ENCODE measurements around the gene SUSD6.

Gene SUSD6, protein sequence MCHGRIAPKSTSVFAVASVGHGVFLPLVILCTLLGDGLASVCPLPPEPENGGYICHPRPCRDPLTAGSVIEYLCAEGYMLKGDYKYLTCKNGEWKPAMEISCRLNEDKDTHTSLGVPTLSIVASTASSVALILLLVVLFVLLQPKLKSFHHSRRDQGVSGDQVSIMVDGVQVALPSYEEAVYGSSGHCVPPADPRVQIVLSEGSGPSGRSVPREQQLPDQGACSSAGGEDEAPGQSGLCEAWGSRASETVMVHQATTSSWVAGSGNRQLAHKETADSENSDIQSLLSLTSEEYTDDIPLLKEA

DNA sequence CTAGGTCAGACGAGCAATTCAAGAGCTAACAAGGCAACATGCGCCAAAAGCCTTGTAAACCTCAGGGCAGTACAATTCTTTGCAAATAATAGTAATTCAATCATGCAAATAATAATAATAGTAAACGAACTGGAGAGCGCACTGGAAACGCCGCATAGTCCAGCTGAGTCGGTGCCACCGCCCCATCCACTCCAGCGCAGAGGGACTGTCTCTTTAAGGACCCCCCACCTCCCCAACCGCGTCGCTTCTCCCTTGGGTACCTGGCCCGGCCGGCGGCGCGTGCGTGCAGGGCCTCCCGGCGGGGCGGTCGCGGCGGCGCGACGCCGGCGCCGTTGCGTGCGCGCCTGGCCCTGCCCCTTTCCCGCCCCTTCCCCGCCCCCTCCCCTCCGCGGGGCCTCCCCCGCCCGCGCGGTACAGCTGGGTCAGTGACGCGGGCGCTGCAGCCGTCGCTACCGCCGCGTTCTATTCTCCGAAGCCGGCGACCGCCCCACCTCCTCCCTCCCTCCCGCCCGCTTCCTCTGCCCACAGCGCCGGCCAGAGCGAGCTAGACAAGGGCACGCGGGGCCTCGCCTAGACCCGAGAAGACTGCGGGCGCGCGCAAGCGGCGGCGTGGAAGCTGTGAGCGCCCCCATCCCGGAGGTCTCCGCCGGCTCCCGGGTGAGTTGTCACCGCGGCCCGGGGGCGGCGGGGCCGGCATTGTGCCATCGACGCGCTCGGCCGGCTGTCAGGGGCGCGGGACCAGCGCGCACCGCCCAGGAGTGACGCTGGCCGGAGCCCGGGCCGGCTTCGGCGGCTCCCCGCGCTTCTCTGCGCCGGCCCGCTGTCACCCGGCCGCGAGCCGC, at the start of gene SUSD6:
SUSD6 (plus strand) TSS at position 425 of the 842 bp plus-strand sequence. CDS start 46,997 bp downstream, outside the sequence.
- DNase-seq (ENCODE audit: low read depth, low spot score), result peak; percentile 78

DNA sequence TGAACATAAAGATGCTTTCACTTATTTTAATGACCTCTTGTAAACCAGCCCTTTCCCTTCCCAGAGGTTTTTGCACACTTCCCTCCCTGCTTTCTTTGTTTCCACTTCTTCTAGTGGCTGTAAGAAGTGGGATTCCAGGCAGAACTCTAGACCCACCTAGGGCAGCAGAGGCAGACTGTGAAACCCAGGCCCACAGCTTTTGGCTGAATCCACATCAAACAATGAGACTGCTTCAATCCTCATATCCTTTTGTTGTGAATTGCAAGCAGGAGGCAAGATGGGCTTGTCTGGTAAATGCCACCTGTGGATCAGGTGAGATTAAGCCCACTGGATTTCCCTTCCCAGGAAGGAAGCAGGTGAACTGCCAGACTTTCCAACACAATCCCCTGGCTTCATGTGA, 49.5 kb upstream of the SUSD6 start:
- no peak for DNase-seq (ENCODE audit: low read depth, low spot score)

DNA sequence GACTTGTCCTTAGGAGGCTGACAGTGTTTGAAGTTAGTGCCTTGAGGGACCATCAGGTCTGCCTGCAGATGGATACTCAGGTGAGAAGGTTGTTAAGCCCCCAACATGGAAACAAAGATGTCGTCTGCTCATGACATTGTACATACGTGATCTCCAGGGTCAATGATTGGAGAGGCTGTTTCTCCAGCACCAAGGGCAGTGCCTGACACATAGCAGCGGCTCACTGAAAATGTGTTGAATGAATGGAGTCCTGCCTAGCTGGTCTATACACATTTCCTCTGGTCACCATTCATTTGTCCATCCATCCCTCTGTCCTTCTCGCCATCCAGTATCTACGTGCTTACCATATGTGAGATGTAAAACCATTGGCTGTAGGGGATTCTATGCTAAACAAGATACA, 43.8 kb upstream of the SUSD6 start:
- DNase-seq (ENCODE audit: low read depth, low spot score), result no peak

DNA sequence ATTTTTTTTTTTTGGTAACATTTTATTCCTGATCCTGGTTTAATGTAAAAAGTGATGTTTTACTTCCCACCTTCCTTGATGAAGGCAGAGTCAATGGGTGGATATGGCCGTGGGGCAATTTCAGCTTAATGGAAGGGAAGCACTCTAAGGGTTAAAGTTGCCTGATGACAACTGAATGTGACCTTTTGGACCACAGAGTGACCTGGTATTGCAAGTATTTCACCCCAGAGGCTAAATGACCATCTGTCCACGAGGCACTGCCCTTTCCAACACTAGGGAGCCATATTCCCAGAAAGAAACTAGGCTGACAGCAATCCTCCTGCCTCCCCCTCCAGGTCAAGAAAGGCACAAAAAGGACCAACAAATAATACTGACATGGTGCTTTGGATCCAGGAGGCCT, 41.5 kb upstream of the SUSD6 start:
- DNase-seq (ENCODE audit: low read depth, low spot score), result no peak

DNA sequence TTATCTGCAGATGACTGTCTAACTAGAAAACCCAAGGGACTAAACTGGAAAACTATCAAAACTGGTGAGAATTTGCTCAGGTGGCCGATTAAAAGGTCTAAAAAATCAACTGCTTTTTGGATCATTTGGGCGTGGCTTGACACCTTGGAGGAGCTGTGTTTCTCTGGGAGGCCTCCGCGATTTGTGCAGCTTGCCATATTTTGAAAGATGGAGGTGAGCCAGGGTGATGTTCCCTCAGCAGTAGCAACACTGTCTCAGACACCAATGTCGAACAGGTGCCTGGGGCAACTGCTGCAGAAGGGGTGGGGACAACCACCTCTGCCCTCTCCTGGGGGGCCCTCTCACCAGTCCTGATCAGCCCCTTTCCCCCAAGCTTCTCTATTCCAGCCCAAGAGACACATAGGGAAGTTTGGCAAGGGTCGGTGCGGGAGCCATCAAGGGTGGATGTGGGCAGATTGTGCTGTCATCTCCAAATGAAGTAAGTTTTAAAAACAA, 40.5 kb upstream of the SUSD6 start:
- no peak for DNase-seq (ENCODE audit: low read depth, low spot score)

DNA sequence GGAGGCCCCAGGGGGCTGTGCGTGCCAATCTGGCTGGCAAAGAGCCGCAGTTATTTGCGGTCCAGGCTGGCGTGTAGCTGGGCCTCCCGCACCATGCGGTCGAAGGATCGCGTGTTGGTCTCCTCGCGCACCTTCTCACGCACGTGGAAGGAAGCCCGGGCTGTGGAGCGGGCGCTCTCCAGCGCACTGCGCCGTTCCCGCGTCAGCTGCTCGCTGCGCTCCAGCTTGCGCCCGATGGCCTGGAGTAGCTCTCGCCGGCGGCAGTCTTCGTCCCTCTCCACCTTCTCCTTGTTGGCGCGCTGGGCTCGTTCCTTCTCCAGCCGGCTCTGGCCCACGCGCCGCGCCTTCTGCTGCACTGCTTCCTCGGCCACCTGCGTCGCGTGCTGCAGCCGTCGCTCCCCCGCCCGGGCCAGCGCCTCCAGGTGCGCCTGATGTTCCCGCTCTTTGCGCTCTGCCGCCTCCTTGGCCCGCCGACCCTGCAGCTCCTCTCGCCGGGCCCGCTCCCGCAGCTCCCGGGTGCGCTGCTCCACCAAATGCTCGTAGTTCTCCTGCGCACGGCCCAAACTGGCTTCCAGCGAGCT, 39.9 kb upstream of the SUSD6 start:
- DNase-seq (ENCODE audit: low read depth, low spot score), result no peak

DNA sequence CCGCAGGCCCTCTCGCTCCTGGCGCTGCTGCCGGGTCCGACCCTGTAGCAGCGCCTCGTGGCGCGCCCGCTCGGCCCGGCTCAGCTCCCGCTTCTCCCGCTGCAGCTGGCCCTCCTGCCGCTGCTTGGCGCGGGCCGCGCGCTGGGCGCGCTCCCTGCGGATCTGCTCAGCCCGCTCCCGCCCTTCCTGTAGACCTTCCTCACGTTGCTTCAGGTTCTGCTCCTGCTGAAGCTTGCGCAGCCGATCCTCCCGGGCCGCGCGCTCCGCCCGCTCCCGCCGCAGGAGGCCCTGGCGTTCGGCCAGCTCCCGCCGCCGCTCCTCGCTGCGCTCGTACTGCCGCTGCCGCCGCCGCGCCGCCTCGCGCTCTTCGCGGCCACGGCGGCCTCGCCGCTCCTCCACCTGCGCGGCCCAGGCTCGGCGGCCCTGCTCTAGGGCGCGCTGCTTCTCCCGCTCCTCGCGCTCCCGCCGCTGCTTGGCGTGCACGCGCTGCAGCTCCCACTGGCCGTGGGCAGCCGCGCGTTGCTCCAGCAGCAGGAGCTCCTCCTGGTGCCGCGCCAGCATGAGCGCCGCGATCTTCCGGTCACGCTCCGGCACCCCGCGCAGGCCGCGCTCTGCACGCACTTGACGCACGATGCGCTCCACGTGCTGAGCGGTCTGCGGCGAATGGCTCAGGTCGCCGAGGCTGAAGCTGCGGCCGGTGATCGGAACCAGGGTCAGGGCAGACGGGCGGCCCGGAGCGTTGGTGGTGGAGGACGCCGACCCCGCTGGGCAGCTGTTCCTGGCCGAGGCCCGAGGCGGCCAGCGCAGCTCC, 39.2 kb upstream of the SUSD6 start:
- no peak for DNase-seq (ENCODE audit: low read depth, low spot score)

DNA sequence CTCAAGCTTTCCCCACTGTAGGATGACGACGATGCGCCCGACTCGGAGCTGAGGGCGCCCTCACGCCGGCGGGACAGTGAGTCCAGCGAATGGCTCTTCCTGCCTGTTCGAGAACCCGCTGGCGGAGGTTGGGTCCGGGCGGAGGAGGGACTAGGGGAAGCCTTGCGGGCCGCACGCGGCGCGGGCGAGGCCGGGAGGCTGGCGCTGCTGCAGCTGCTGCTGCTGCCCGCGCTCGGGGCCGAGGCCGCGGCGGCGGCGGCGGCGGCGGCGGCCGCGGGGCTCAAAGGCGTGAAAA, 38.6 kb upstream of the SUSD6 start:
- no peak for DNase-seq (ENCODE audit: low read depth, low spot score)

DNA sequence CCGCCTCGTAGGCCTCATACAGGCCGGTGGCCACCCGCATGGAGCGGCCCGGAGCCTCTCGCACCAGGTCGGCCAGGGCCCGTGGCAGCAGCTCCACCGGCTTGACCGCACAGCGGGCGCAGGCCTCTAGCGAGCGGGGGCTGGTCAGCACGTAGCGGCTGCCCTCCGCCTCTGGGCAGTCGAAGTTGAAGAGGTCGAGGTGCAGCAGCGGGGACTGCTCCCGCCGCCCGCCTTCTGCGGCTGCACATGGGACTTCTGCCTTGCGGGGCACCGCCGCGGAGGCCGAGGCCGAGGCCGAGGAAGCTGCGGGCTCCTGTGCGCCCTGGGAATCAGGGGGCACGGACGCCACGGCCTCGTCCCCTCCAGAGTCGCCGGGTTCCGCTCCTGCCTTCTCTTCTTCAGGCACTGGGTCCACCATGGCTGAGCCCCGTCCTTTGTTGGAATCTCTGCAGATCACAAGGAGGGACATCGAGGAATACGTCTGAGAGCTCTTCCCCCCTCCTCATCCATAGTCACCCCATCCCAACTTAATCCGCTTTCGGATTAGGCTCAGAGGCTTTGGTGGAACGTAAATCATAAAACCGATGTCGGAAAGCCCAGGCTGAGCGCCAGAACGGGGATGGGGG, 38.1 kb upstream of the SUSD6 start:
- DNase-seq (ENCODE audit: low read depth, low spot score), result no peak

DNA sequence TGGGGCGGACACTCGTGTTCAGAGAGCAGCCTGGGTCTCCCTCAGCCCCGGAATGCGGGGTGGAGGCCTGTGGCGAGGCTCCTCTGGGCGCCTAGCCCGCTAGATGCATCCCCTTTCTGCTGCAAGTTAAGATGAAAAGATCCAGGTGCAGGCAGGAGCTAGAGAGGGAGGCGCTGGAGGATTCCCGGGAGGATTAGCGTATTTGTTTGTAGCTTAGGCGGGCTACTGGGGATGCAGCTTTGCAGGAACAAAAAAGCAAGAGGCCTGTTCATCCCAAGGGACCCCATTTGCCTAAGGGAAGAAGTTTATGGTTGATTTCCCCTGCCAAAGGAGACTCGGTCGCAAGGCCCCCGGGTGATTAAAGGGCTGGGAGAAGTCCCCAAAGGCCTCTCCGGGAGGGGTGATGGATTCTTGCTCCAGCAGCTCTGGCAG, 37.5 kb upstream of the SUSD6 start:
- no peak for DNase-seq (ENCODE audit: low read depth, low spot score)

DNA sequence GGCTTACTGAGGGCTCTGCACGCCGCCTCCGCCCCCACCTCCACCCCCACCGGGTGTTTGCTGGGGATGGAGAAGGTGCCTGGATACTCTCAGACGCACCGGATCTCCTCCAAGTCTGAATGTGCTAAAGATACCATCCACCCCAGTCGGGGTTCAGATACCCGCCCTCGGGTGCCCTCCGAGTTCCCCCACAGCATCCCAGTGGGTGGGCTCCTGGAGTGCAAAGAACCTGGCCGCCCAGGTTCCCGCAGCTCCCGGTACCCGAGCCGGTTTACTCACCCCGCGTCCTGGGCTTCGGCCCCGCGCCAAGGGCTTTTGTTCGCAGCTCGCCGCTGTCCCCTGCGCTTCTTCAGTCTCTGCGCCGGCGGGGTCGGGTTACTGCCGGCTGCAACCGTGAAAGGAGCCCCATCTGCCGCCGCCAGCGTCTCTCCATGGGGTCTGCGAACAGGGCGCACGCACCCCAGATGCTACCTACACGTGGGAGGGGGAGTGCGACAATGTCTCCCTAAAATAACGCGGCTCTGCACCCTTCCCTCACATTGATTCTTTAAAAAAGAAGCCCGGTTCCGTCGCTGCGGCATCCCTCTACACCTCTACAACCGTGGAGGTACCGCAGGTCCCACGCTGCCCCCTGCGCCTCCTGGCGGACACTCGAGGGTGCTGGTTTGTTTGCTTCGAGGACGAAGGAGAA, 37.0 kb upstream of the SUSD6 start, which contains the start of gene CCDC177:
CCDC177 (minus strand) TSS at position 609 of the 691 bp plus-strand sequence. CDS start 1,249 bp downstream, outside the sequence.
- DNase-seq (ENCODE audit: low read depth, low spot score), result peak; percentile 46

DNA sequence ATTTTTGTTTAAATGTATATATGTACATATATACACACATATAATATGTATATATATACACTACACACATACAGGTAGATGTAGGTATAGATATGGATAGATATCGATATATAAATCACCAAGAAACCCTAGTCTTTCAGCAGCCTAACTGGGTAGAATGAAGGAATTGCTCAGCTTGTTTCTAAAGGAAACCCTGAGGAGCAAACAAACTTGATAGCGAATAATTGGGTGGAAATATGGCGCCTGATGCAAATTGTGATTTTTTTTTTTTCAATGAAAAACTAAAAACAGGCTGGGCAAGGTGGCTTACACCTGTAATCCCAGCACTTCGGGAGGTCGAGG, 36.5 kb upstream of the SUSD6 start:
- DNase-seq (ENCODE audit: low read depth, low spot score), result no peak

DNA sequence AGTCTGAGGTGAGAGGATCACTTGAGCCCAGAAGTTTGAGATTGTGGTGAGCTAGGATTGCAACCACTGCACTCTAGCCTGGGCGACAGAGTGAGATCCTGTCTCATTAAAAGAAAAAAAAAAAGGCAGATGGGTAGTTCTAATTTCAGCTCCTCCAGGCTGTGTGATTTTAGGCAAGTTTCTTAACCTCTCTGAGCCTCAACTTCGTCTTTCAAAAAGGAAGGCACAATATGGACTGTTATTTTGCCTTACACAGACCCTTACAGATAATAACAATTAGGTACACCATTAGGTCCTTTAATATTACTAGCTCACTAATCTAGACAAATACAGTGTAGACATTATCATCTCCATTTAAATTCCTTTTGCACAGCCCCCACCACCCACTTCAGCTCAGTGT, 31.9 kb upstream of the SUSD6 start:
- DNase-seq (ENCODE audit: low read depth, low spot score), result no peak

DNA sequence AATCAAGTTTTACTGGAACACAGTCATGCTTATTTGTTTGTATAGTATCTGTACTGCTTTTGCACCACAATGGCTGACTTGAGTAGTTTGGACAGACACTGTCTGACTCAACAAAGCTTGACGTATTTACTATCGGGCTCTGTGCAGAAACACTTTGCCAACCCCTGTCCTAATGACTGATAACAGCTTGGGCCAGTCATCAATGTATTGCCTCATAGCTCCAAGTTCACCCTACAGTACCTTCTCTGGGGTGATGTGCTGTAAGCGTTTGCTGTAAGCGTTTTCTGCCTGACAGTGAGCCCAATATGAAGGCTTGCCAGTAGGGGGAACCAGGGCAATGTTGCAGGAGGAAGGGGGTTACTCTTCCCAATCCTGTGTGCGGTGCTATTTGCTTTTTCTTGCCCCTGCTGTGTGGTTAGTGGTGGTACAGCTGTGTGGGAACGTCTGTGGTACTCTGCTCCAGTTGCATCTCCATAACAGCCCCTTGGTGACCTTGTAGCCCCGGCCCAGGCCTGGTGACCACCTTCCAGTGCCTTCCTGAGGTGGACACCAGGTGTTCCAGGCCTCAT, 31.3 kb upstream of the SUSD6 start:
- no peak for DNase-seq (ENCODE audit: low read depth, low spot score)

DNA sequence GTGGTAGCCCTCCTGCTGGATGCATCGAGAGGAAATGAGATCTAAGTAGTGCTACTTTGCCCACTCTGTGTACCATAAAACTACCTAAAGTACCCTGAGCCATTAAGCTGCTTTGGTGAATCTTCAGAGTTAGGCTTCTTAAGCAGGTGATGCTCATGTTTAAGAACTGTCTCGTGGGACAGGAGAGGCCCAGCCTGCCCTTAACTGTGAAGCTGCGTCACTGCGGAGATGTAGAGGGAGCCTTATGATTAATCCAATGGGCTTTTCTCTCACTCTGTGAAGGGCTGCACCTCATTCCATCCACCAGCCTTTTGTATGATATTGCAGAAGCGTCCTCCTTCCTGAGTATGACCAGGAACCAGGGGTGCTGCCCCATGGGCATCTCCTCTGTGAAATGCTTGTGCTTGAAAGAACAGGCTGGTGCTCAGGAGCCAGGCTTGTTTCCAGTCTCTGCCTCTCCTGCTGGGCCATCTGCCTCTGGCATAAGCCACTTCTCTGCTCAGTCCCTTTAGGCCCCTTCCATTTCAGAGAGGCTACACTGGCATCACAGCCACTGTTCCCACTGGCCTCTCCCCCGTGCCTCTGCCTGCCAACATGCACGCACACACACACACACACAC, 30.0 kb upstream of the SUSD6 start:
- no peak for DNase-seq (ENCODE audit: low read depth, low spot score)

DNA sequence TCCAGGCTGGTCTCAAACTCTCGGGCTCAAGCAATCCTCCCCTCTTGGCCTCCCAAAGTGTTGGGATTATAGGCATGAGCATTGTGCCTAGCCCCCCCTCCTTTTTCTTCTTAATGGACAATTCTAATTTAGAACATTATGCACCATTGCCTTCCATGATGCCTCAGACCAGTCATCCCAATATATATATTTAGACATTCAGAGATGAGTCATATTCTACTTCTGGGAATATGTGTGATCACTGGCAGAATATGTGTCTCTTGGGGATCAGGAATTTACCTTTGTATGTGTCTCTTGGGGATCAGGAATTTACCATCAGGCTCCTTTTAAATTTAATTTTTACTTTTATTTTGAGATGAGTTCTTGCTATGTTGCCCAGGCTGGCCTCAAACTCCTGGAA, 29.2 kb upstream of the SUSD6 start:
- DNase-seq (ENCODE audit: low read depth, low spot score), result no peak

DNA sequence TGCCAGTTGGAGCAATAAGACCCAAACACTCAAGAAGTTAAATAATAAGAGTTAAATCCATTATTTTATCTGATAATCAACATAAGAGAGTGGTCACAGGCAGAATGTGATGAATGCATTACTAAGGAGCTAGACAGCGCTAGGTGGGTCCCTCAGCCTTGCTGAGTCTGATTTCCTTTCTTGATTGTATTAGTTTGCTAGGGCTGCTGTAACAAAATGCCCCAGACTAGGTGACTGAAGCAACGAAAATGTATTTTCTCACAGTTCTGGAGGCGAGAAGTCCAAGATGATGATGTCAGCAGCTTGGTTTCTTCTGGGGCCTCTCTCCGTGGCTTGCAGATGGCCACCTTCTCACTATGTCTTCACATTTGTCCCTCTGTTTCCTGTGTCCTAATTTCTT, 28.6 kb upstream of the SUSD6 start:
- DNase-seq (ENCODE audit: low read depth, low spot score), result no peak

DNA sequence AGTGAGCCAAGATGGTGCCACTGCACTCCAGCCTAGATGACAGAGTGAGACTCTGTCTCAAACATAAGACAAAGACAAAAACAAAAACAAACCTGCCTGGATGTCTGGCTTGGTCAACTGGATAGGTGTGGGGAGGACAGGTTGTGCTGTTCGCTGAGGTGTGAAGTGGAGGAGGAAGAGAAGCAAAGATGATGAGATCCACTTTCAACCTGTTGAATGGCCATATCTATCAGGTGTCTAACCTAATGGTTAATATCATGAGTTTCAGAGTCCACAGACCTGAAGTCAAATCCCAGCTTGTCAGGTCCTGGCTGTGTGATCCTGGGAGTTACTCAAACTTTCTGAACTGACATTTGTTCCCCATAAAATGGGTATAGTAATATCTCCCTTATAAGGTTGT, 27.0 kb upstream of the SUSD6 start:
- DNase-seq (ENCODE audit: low read depth, low spot score), result no peak

DNA sequence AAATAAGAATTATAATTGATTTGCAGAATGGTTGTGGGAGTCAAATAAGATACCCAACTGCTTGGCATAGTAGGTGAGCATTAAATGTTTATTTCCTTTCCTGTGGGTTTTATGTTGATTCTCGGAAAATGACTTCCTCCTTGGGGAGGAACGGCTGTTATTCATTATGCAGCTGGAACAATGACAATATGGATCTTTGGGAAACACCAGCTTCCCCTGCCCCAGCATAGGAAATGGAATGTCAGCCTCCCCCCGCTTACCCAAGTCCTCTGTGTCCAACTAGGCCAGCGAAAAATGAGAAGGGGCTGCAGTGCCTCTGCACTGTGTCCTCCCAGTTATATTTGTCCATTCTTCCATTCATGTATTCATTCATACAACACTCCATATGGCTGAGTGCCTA, 25.0 kb upstream of the SUSD6 start:
- DNase-seq (ENCODE audit: low read depth, low spot score), result no peak

DNA sequence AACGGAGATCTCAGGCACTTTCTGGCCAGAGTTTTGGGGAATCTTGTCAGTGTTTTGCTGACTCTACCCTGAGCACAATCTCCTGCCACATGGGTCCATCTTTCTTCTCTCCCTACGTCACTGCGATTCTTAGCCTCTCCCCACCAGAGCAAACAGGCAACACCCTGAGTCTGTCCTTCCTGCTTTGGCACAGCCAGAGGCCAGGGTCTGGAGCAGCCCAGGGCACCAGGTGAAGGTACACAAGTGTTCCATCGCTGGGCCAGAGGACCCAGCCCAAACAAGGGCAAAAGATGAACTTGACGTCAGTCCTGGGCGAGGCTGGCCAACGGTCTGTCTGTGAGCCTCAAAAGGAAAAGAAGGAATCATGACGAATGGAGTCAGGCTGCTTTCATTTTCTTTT, 24.0 kb upstream of the SUSD6 start:
- DNase-seq (ENCODE audit: low read depth, low spot score), result no peak

Measured in activated CD4-positive, CD25-positive, alpha-beta regulatory T cell treated with anti-CD3 and anti-CD28 coated beads, Interleukin-2, amount 50 U/mL, for 16 hours (primary cell).